Breast epithelium (tissue), 3 donors: ENCODE results near the gene COPS6.

ENCODE experiments used
- POLR2A ChIP-seq: fragments of 450-650 bp; IDR thresholded peaks from one replicate; pipeline ENCODE4 v1.6.1; 2016; ENCODE audit warnings: antibody characterized with exemption, mild to moderate bottlenecking, moderate library complexity
- TF ChIP-seq, protein P1 (sequence below), 3 donors: fragments of 450-650 bp; IDR thresholded peaks; one replicate each; pipeline ENCODE4 v1.5.1; 2016 to 2017; ENCODE audit warnings: antibody characterized with exemption in 3 of 3, mild to moderate bottlenecking in 3 of 3, moderate library complexity in 3 of 3

DNA sequence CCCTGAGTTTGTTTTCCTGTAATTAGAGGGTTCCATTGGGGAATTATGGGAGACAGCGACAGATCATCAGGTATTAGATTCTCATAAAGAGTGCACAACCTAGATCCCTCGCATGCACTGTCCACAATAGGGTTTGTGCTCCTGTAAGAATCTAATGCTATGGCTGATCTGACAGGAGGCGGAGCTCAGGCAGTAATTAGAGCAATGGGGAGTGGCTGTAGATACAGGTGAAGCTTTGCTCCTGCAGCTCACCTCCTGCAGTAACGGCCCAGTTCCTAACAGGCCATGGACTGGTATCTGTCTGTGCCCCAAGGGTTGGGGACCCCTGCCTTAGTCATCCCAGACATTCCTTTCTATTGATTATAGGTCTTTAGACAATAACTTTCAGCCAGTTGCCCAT, 40.1 kb upstream of the COPS6 start:
- TF ChIP-seq, protein P1, sequence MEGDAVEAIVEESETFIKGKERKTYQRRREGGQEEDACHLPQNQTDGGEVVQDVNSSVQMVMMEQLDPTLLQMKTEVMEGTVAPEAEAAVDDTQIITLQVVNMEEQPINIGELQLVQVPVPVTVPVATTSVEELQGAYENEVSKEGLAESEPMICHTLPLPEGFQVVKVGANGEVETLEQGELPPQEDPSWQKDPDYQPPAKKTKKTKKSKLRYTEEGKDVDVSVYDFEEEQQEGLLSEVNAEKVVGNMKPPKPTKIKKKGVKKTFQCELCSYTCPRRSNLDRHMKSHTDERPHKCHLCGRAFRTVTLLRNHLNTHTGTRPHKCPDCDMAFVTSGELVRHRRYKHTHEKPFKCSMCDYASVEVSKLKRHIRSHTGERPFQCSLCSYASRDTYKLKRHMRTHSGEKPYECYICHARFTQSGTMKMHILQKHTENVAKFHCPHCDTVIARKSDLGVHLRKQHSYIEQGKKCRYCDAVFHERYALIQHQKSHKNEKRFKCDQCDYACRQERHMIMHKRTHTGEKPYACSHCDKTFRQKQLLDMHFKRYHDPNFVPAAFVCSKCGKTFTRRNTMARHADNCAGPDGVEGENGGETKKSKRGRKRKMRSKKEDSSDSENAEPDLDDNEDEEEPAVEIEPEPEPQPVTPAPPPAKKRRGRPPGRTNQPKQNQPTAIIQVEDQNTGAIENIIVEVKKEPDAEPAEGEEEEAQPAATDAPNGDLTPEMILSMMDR (IDR thresholded peaks at IDR 0.05), result no peak
- no peak for TF ChIP-seq POLR2A
